SK-N-SH treated with all-trans-retinoic acid at 6 μM for 48 hours (cell line): ENCODE measurements around the gene HMX2.

ENCODE experiments used
- ATAC-seq: fragments of 200-7000 bp; cut with Tn5 transposase; 3 replicates; pipeline ENCODE4 v1.9.1; 2020; ENCODE audit warnings: mild to moderate bottlenecking, moderate library complexity
- CREB5 ChIP-seq: fragments of 250-450 bp; sonication (Bioruptor Pico); IDR thresholded peaks from 2 replicates; pipeline ENCODE4 v1.5.1; 2020; ENCODE audit warnings: low read depth, mild to moderate bottlenecking, moderate library complexity
- CSDC2 ChIP-seq: fragments of 250-450 bp; sonication (Bioruptor Pico); IDR thresholded peaks from 2 replicates; pipeline ENCODE4 v1.5.0; 2020; ENCODE audit warnings: mild to moderate bottlenecking, moderate library complexity
- ESRRG ChIP-seq: fragments of 250-450 bp; sonication (Bioruptor Pico); IDR thresholded peaks from 2 replicates; pipeline ENCODE4 v1.6.1; 2021; ENCODE audit warnings: mild to moderate bottlenecking
- GLIS3 ChIP-seq: fragments of 250-450 bp; sonication (Bioruptor Pico); IDR thresholded peaks from 2 replicates; pipeline ENCODE4 v1.5.0; 2020; ENCODE audit warnings: mild to moderate bottlenecking, moderate library complexity
- ISL1 ChIP-seq: fragments of 250-450 bp; sonication (Bioruptor Pico); IDR thresholded peaks from 2 replicates; pipeline ENCODE4 v2.1.2; 2022; ENCODE audit warnings: mild to moderate bottlenecking, moderate library complexity
- OSR1 ChIP-seq: fragments of 250-450 bp; sonication (Bioruptor Pico); IDR thresholded peaks from 2 replicates; pipeline ENCODE4 v1.8.0; 2022; ENCODE audit warnings: moderate library complexity, mild to moderate bottlenecking, inconsistent platforms
- POU6F1 ChIP-seq: fragments of 250-450 bp; sonication (Bioruptor Pico); IDR thresholded peaks from 2 replicates; pipeline ENCODE4 v1.8.0; 2021; ENCODE audit warnings: low read depth, mild to moderate bottlenecking, moderate library complexity, borderline replicate concordance
- PPARA ChIP-seq: fragments of 250-450 bp; sonication (Bioruptor Pico); IDR thresholded peaks from 2 replicates; pipeline ENCODE4 v1.5.0; 2020; ENCODE audit warnings: mild to moderate bottlenecking, borderline replicate concordance
- SNAI2 ChIP-seq: fragments of 250-450 bp; sonication (Bioruptor Pico); IDR thresholded peaks from 2 replicates; pipeline ENCODE4 v1.5.0; 2020; ENCODE audit warnings: mild to moderate bottlenecking, moderate library complexity
- TOX ChIP-seq: fragments of 250-450 bp; sonication (Bioruptor Pico); IDR thresholded peaks from 2 replicates; pipeline ENCODE4 v1.8.0; 2021; ENCODE audit warnings: mild to moderate bottlenecking, moderate library complexity, borderline replicate concordance
- ZFP3 ChIP-seq: fragments of 250-450 bp; sonication (Bioruptor Pico); IDR thresholded peaks from 2 replicates; pipeline ENCODE4 v1.5.0; 2020; ENCODE audit warnings: mild to moderate bottlenecking, moderate library complexity
- ZFP30 ChIP-seq: fragments of 450-650 bp; formaldehyde crosslinking; IDR thresholded peaks from 2 replicates; pipeline ENCODE4 v1.5.0; 2022; ENCODE audit warnings: mild to moderate bottlenecking, moderate library complexity
- ZNF565 ChIP-seq: fragments of 450-650 bp; formaldehyde crosslinking; conservative IDR thresholded peaks from 2 replicates; pipeline ENCODE4 v1.5.0; 2020; ENCODE audit warnings: low read depth, mild to moderate bottlenecking, moderate library complexity
- ZNF70 ChIP-seq: fragments of 450-650 bp; formaldehyde crosslinking; IDR thresholded peaks from 2 replicates; pipeline ENCODE4 v1.5.0; 2020; ENCODE audit warnings: mild to moderate bottlenecking, moderate library complexity
- ZNF8 ChIP-seq: fragments of 450-650 bp; formaldehyde crosslinking; IDR thresholded peaks from 2 replicates; pipeline ENCODE4 v1.5.0; 2020; ENCODE audit warnings: mild to moderate bottlenecking, moderate library complexity
- TF ChIP-seq, protein P1 (sequence below): fragments of 250-450 bp; sonication (Bioruptor Pico); IDR thresholded peaks from 2 replicates; pipeline ENCODE4 v1.5.0; 2020; ENCODE audit warnings: mild to moderate bottlenecking, moderate library complexity
- TF ChIP-seq, protein P2 (sequence below): fragments of 250-450 bp; sonication (Bioruptor Pico); IDR thresholded peaks from 2 replicates; pipeline ENCODE4 v1.5.1; 2021; ENCODE audit warnings: mild to moderate bottlenecking, moderate library complexity
- TF ChIP-seq, protein P3 (sequence below): fragments of 250-450 bp; sonication (Bioruptor Pico); IDR thresholded peaks from 2 replicates; pipeline ENCODE4 v1.8.0; 2020; ENCODE audit warnings: mild to moderate bottlenecking, moderate library complexity, borderline replicate concordance

The HMX2 gene

GRCh38 chr10:123149568-123150270 lies 1.8 kb downstream of the HMX2 start:
- TF ChIP-seq TOX (CRISPR knock-in tag) (no peak), ESRRG (CRISPR knock-in tag) (no peak), OSR1 (CRISPR knock-in tag) (no peak), CREB5 (CRISPR knock-in tag) (no peak), GLIS3 (CRISPR knock-in tag) (no peak), ZNF70 (CRISPR knock-in tag) (no peak)
- TF ChIP-seq, protein P1, sequence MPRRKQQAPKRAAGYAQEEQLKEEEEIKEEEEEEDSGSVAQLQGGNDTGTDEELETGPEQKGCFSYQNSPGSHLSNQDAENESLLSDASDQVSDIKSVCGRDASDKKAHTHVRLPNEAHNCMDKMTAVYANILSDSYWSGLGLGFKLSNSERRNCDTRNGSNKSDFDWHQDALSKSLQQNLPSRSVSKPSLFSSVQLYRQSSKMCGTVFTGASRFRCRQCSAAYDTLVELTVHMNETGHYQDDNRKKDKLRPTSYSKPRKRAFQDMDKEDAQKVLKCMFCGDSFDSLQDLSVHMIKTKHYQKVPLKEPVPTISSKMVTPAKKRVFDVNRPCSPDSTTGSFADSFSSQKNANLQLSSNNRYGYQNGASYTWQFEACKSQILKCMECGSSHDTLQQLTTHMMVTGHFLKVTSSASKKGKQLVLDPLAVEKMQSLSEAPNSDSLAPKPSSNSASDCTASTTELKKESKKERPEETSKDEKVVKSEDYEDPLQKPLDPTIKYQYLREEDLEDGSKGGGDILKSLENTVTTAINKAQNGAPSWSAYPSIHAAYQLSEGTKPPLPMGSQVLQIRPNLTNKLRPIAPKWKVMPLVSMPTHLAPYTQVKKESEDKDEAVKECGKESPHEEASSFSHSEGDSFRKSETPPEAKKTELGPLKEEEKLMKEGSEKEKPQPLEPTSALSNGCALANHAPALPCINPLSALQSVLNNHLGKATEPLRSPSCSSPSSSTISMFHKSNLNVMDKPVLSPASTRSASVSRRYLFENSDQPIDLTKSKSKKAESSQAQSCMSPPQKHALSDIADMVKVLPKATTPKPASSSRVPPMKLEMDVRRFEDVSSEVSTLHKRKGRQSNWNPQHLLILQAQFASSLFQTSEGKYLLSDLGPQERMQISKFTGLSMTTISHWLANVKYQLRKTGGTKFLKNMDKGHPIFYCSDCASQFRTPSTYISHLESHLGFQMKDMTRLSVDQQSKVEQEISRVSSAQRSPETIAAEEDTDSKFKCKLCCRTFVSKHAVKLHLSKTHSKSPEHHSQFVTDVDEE (CRISPR knock-in tag) = no peak
- ATAC-seq = no peak

DNA sequence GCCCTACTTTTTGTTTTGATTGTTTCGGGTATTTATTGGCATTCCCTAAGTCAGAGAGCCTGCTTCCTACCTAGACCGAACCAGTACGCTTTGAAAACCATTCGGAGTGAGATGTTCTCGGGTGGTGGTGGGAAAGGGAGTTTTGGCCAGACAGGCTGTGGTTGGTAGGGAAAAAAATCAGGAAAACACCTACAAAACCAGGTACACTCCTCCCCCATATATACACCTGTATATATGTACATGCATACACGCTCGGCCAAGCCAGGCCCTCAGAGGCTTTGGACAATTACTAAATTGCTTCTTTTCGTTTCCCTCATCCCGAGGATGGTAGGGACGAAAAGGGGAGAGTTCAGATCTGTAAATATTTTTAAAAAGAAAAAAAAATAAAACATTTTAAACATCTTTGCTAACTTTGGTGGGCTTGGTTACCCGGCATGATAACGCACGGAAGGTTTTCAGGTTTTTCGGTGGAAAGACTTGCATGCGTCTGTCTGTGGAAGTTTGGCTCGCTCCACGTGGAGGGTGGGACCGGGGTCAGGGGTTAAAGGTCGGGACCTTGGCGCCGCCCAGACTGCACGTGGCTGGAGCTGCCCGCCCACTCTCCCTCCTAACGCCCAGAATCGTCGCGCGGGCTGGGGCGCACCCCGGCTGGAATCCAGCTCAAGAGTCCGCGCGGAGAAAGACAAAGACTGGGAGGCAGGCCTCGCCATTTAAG lies 2.5 kb downstream of the HMX2 start:
- no peak for TF ChIP-seq ZNF8
- no peak for TF ChIP-seq CSDC2 (CRISPR knock-in tag)
- no peak for TF ChIP-seq POU6F1 (CRISPR knock-in tag)
- no peak for TF ChIP-seq TOX (CRISPR knock-in tag)
- no peak for TF ChIP-seq ESRRG (CRISPR knock-in tag)
- TF ChIP-seq SNAI2 = no peak
- TF ChIP-seq, protein P2, sequence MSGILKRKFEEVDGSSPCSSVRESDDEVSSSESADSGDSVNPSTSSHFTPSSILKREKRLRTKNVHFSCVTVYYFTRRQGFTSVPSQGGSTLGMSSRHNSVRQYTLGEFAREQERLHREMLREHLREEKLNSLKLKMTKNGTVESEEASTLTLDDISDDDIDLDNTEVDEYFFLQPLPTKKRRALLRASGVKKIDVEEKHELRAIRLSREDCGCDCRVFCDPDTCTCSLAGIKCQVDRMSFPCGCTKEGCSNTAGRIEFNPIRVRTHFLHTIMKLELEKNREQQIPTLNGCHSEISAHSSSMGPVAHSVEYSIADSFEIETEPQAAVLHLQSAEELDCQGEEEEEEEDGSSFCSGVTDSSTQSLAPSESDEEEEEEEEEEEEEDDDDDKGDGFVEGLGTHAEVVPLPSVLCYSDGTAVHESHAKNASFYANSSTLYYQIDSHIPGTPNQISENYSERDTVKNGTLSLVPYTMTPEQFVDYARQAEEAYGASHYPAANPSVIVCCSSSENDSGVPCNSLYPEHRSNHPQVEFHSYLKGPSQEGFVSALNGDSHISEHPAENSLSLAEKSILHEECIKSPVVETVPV (CRISPR knock-in tag) = no peak
- TF ChIP-seq ZFP30 = no peak

GRCh38 chr10:123150986-123151736 lies 3.2 kb downstream of the HMX2 start:
- no peak for ATAC-seq
- TF ChIP-seq, protein P2 (CRISPR knock-in tag) = no peak
- TF ChIP-seq SNAI2 (no peak), ISL1 (no peak), ZFP3 (CRISPR knock-in tag) (no peak), PPARA (no peak), POU6F1 (CRISPR knock-in tag) (no peak), TOX (CRISPR knock-in tag) (no peak), ZNF565 (CRISPR knock-in tag) (no peak)
- TF ChIP-seq, protein P3, sequence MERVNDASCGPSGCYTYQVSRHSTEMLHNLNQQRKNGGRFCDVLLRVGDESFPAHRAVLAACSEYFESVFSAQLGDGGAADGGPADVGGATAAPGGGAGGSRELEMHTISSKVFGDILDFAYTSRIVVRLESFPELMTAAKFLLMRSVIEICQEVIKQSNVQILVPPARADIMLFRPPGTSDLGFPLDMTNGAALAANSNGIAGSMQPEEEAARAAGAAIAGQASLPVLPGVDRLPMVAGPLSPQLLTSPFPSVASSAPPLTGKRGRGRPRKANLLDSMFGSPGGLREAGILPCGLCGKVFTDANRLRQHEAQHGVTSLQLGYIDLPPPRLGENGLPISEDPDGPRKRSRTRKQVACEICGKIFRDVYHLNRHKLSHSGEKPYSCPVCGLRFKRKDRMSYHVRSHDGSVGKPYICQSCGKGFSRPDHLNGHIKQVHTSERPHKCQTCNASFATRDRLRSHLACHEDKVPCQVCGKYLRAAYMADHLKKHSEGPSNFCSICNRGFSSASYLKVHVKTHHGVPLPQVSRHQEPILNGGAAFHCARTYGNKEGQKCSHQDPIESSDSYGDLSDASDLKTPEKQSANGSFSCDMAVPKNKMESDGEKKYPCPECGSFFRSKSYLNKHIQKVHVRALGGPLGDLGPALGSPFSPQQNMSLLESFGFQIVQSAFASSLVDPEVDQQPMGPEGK (CRISPR knock-in tag) = no peak
- TF ChIP-seq, protein P1 (CRISPR knock-in tag) = no peak

More for the DNA sequence above, 2.5 kb downstream of the HMX2 start:
- no peak for ATAC-seq
